ENCODE data around the gene IDI1. TPM values are rescaled to one million over a fixed set of nuclear protein-coding genes. Genes with fewer than 3 reads are reported as not detected.

Gene IDI1
- total and polyA plus RNA-seq, 2 of the 4 experiments (the other 2 are of a cell fraction): 27.3 to 27.4 TPM

GRCh38 chr10:1044146-1044545 is 4.8 kb downstream of the IDI1 start:
- ATAC-seq (ENCODE audit: low read depth) (no peak), DNase-seq (no peak)
- Histone ChIP-seq H3K36me3 (ENCODE audit: control insufficient read depth, insufficient read depth, low read length) (peaks cover 11% of the 10 kb centered on the region), H3K9ac (ENCODE audit: low read depth, low read length) (no peak overlapping the region), H3K18ac (ENCODE audit: low read depth, low read length) (no peak overlapping the region), H3K56ac (ENCODE audit: extremely low read depth, insufficient read depth, low read length) (no peak overlapping the region), H2AFZ (replicated peaks; ENCODE audit: low read length, poor library complexity) (no peak overlapping the region), H4K5ac (ENCODE audit: low read depth, low read length) (no peak overlapping the region), H2AK9ac (replicated peaks; ENCODE audit: low read depth, low read length, poor library complexity) (no peak overlapping the region), H3K4me2 (ENCODE audit: low read depth, low read length) (no peak overlapping the region), H3K9me3 (ENCODE audit: control insufficient read depth, insufficient read depth, low read length) (no peaks in the 10 kb centered on the region), H3K79me1 (ENCODE audit: low read depth in 1 of 2, low read length in 2 of 2) (peaks cover 18 to 46% of the 10 kb centered on the region in 2 experiments), H3K4me1 (ENCODE audit: control insufficient read depth, insufficient read depth, low read length) (peaks cover 2% of the 10 kb centered on the region; the same call in 1 of the 2 replicates), H2BK5ac (ENCODE audit: low read depth, low read length, poor library complexity, severe bottlenecking) (no peak overlapping the region), H3K4me3 (ENCODE audit: insufficient read depth, low read depth, low read length) (no peak overlapping the region), H4K20me1 (ENCODE audit: insufficient read depth, low read length) (peaks cover 30% of the 10 kb centered on the region), H4K91ac (ENCODE audit: insufficient read depth, low read depth, low read length) (no peak overlapping the region), H3K27me3 (ENCODE audit: control insufficient read depth, insufficient read depth, low read length) (no peaks in the 10 kb centered on the region), H3K27ac (ENCODE audit: insufficient read depth, low read length) (no peak overlapping the region), H3K14ac (replicated peaks; ENCODE audit: low read depth, low read length) (no peak overlapping the region), H2BK15ac (ENCODE audit: low read depth, low read length) (no peak overlapping the region), H4K8ac (ENCODE audit: low read depth in 2 of 2, low read length in 2 of 2) (no peak overlapping the region), H3K4ac (ENCODE audit: low read depth, low read length) (no peak overlapping the region), H3K23ac (ENCODE audit: low read depth, low read length) (no peak overlapping the region), H2BK120ac (ENCODE audit: low read depth, low read length) (no peak overlapping the region), H2AK5ac (ENCODE audit: low read depth, low read length) (no peak overlapping the region), H2BK20ac (ENCODE audit: low read depth, low read length) (no peak overlapping the region), H3K9me1 (ENCODE audit: insufficient read depth, low read length) (peaks cover 8% of the 10 kb centered on the region; the same call in 1 of the 2 replicates)
- CTCF ChIA-PET: no interaction called here
- intact Hi-C loops (cut with micrococcal nuclease): no loop called here
- WGBS, 2 experiments (ENCODE audit: extremely low coverage in 2 of 2, insufficient read length in 1 of 2): 70% methylated on average over 2 of the region's 4 CpGs; no CpG with 5 or more reads in 1 of the 2 experiments
- POLR2A ChIA-PET (ENCODE audit: unreplicated experiment): no interaction called here
- in situ Hi-C loops (cut with MboI; ENCODE audit: low sequenced_read_pairs): no loop called here
- TF ChIP-seq RAD21 (IDR thresholded peaks at IDR 0.05; ENCODE audit: low read length) (no peak), USF2 (IDR thresholded peaks at IDR 0.05; ENCODE audit: low read depth, low read length) (no peak), FOS (IDR thresholded peaks at IDR 0.05; ENCODE audit: low read depth, low read length) (no peak), BHLHE40 (IDR thresholded peaks at IDR 0.05; ENCODE audit: low read depth, low read length) (no peak), POLR2A (IDR thresholded peaks at IDR 0.05; ENCODE audit: low read depth, low read length) (no peak; the same call in 1 of the 2 replicates), ELK1 (IDR thresholded peaks at IDR 0.05; ENCODE audit: borderline replicate concordance, low read depth, low read length) (no peak), MXI1 (IDR thresholded peaks at IDR 0.05; ENCODE audit: borderline replicate concordance, low read depth, low read length) (no peak), NFE2L2 (IDR thresholded peaks at IDR 0.05; ENCODE audit: low read depth, low read length) (no peak), MAFK (IDR thresholded peaks at IDR 0.05; ENCODE audit: low read depth, low read length) (no peak), MAZ (IDR thresholded peaks at IDR 0.05; ENCODE audit: borderline replicate concordance, low read depth, low read length) (no peak)
- BruUV-seq (replicated peaks): no TSS peak
- dilution Hi-C loops (cut with HindIII; ENCODE audit: low sequenced_read_pairs, unreplicated experiment): no loop called here
